ENCODE results near the gene HNRNPAB.
"Not testable (repeated sequence)": the region's sequence is repeated elsewhere in the genome, so short reads cannot be mapped to it uniquely, and the experiment has no call there.

The HNRNPAB gene

GRCh38 chr5:178241688-178242231, 37.4 kb downstream of the HNRNPAB start:
- Histone ChIP-seq H3K4me1 (ENCODE audit: control insufficient read depth, insufficient read depth, low read length) (no peaks in the 10 kb centered on the region), H3K27me3 (ENCODE audit: control insufficient read depth, insufficient read depth, low read length) (no peaks in the 10 kb centered on the region), H3K9ac (ENCODE audit: low read depth, low read length) (no peak overlapping the region), H3K9me3 (ENCODE audit: control insufficient read depth, insufficient read depth, low read length) (no peaks in the 10 kb centered on the region), H3K36me3 (ENCODE audit: control insufficient read depth, insufficient read depth, low read length) (no peaks in the 10 kb centered on the region), H3K4me3 (ENCODE audit: low read depth, low read length) (no peak overlapping the region)

DNA sequence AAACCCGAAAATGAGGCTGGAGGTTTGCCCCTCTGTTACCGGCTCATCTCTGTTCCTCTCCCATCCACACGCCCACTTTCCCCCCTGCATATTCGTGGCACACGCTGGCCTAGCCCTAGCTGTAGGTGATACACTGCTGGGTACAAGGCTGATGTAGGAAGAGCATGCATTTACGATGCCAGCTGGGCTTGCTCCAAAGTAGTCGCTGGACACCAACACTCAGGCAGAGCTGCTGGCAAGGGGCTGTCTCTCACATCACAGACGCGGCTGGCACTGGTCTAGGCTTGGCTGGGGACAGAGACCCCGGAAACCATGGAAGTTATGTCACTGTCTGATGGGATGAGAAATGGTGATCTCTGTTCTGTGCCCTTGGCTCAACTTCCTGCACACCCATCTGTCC, 38.1 kb downstream of the HNRNPAB start:
- no peaks in the 10 kb centered on the region for H3K9me3 ChIP-seq (ENCODE audit: control insufficient read depth, insufficient read depth, low read length)
- no peaks in the 10 kb centered on the region for H3K4me1 ChIP-seq (ENCODE audit: control insufficient read depth, insufficient read depth, low read length)
- no peak overlapping the region for H3K4me3 ChIP-seq (ENCODE audit: low read depth, low read length)
- no peaks in the 10 kb centered on the region for H3K36me3 ChIP-seq (ENCODE audit: control insufficient read depth, insufficient read depth, low read length)
- H3K9ac ChIP-seq (ENCODE audit: low read depth, low read length), result no peak overlapping the region
- H3K27me3 ChIP-seq (ENCODE audit: control insufficient read depth, insufficient read depth, low read length), result no peaks in the 10 kb centered on the region

- no peaks in the 10 kb centered on the region for H3K36me3 ChIP-seq (ENCODE audit: control insufficient read depth, insufficient read depth, low read length)
- H3K9ac ChIP-seq (ENCODE audit: low read depth, low read length), result no peak overlapping the region
- H3K9me3 ChIP-seq (ENCODE audit: control insufficient read depth, insufficient read depth, low read length), result no peaks in the 10 kb centered on the region
- no peaks in the 10 kb centered on the region for H3K4me1 ChIP-seq (ENCODE audit: control insufficient read depth, insufficient read depth, low read length)
- H3K27me3 ChIP-seq (ENCODE audit: control insufficient read depth, insufficient read depth, low read length), result no peaks in the 10 kb centered on the region
- no peak overlapping the region for H3K4me3 ChIP-seq (ENCODE audit: low read depth, low read length)
Measured at GRCh38 chr5:178244576-178244975, 40.2 kb downstream of the HNRNPAB start.

- Histone ChIP-seq H3K4me1 (ENCODE audit: control insufficient read depth, insufficient read depth, low read length) (no peaks in the 10 kb centered on the region), H3K36me3 (ENCODE audit: control insufficient read depth, insufficient read depth, low read length) (no peaks in the 10 kb centered on the region), H3K9me3 (ENCODE audit: control insufficient read depth, insufficient read depth, low read length) (no peaks in the 10 kb centered on the region), H3K9ac (ENCODE audit: low read depth, low read length) (no peak overlapping the region), H3K4me3 (ENCODE audit: low read depth, low read length) (no peak overlapping the region), H3K27me3 (ENCODE audit: control insufficient read depth, insufficient read depth, low read length) (no peaks in the 10 kb centered on the region)
Measured at GRCh38 chr5:178245389-178245788, 41.1 kb downstream of the HNRNPAB start.

GRCh38 chr5:178246624-178247279, 42.4 kb downstream of the HNRNPAB start:
- Histone ChIP-seq H3K9ac (ENCODE audit: low read depth, low read length) (no peak overlapping the region), H3K4me1 (ENCODE audit: control insufficient read depth, insufficient read depth, low read length) (no peaks in the 10 kb centered on the region), H3K36me3 (ENCODE audit: control insufficient read depth, insufficient read depth, low read length) (no peaks in the 10 kb centered on the region)

GRCh38 chr5:178247481-178248456, 43.4 kb downstream of the HNRNPAB start:
- Histone ChIP-seq H3K36me3 (ENCODE audit: control insufficient read depth, insufficient read depth, low read length) (no peaks in the 10 kb centered on the region), H3K9ac (ENCODE audit: low read depth, low read length) (no peak overlapping the region), H3K4me3 (ENCODE audit: low read depth, low read length) (no peak overlapping the region), H3K4me1 (ENCODE audit: control insufficient read depth, insufficient read depth, low read length) (no peaks in the 10 kb centered on the region), H3K9me3 (ENCODE audit: control insufficient read depth, insufficient read depth, low read length) (no peaks in the 10 kb centered on the region), H3K27me3 (ENCODE audit: control insufficient read depth, insufficient read depth, low read length) (no peaks in the 10 kb centered on the region)

More at GRCh38 chr5:178246624-178247279, 42.4 kb downstream of the HNRNPAB start:
- Histone ChIP-seq H3K27me3 (ENCODE audit: control insufficient read depth, insufficient read depth, low read length) (no peaks in the 10 kb centered on the region), H3K9me3 (ENCODE audit: control insufficient read depth, insufficient read depth, low read length) (no peaks in the 10 kb centered on the region), H3K4me3 (ENCODE audit: low read depth, low read length) (no peak overlapping the region)

- Histone ChIP-seq H3K4me3 (ENCODE audit: low read depth, low read length) (no peak overlapping the region), H3K9me3 (ENCODE audit: control insufficient read depth, insufficient read depth, low read length) (no peaks in the 10 kb centered on the region), H3K4me1 (ENCODE audit: control insufficient read depth, insufficient read depth, low read length) (no peaks in the 10 kb centered on the region), H3K27me3 (ENCODE audit: control insufficient read depth, insufficient read depth, low read length) (no peaks in the 10 kb centered on the region), H3K9ac (ENCODE audit: low read depth, low read length) (no peak overlapping the region), H3K36me3 (ENCODE audit: control insufficient read depth, insufficient read depth, low read length) (no peaks in the 10 kb centered on the region)
Measured at GRCh38 chr5:178248750-178249149, 44.4 kb downstream of the HNRNPAB start.

DNA sequence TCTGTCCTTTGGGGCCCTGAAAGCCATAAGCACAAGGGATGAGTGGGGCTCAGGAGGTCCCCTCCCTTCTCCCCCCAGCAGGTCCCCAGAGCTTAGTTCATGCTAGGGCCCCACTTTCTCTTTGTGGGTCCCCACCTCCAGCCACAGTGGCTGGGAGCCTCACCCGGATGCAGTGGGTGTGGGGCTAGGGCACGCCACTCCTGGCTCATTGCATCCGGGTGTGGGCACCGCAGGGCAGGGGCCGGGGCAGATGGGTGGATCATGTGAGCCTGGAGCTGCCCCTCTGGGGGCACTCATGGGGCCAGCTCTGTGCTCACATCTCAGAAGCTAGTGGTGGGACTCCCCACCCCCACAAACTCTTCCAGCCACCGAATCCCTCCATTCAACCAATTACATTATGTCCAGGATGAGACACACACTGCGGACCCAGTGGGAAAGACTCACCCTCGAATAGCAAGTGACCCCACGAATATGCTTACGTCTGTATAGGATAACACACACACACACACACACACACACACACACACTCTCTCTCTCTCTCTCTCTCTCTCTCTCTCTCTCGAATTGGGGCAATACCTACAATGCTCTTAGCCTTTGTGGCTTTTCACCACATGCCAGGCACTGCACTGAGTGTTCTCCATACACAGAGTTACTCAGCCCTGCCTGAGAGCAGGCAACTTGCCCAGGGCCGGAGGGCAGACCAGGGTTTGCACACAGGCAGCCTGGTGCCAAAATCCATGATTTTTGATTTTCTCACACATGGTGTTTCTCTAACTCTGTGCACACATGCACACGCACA, 45.1 kb downstream of the HNRNPAB start:
- Histone ChIP-seq H3K27me3 (ENCODE audit: control insufficient read depth, insufficient read depth, low read length) (no peaks in the 10 kb centered on the region), H3K9me3 (ENCODE audit: control insufficient read depth, insufficient read depth, low read length) (no peaks in the 10 kb centered on the region), H3K4me3 (ENCODE audit: low read depth, low read length) (no peak overlapping the region), H3K36me3 (ENCODE audit: control insufficient read depth, insufficient read depth, low read length) (no peaks in the 10 kb centered on the region), H3K9ac (ENCODE audit: low read depth, low read length) (no peak overlapping the region), H3K4me1 (ENCODE audit: control insufficient read depth, insufficient read depth, low read length) (no peaks in the 10 kb centered on the region)

DNA sequence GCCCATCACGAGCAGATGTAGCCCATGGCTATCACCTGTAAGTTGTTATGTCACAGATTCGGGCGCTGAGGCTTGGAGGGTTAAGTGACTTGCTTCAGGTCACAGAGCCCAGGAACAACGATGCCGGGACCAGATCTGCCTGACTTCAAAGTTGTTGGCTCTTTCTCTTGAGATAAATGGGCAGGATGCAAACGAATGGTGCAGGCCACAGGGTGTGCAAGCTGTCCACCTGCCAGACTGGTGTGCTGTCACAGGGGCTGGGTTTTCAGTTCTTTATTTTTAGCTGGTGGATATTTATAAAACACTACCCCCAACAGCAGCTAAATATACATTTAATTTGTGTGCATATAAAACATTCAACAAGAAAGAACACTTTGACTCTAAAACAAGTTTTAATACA, 45.9 kb downstream of the HNRNPAB start:
- no peaks in the 10 kb centered on the region for H3K4me1 ChIP-seq (ENCODE audit: control insufficient read depth, insufficient read depth, low read length)
- no peaks in the 10 kb centered on the region for H3K9me3 ChIP-seq (ENCODE audit: control insufficient read depth, insufficient read depth, low read length)
- H3K27me3 ChIP-seq (ENCODE audit: control insufficient read depth, insufficient read depth, low read length), result no peaks in the 10 kb centered on the region
- no peak overlapping the region for H3K4me3 ChIP-seq (ENCODE audit: low read depth, low read length)
- H3K36me3 ChIP-seq (ENCODE audit: control insufficient read depth, insufficient read depth, low read length), result no peaks in the 10 kb centered on the region
- H3K9ac ChIP-seq (ENCODE audit: low read depth, low read length), result no peak overlapping the region

DNA sequence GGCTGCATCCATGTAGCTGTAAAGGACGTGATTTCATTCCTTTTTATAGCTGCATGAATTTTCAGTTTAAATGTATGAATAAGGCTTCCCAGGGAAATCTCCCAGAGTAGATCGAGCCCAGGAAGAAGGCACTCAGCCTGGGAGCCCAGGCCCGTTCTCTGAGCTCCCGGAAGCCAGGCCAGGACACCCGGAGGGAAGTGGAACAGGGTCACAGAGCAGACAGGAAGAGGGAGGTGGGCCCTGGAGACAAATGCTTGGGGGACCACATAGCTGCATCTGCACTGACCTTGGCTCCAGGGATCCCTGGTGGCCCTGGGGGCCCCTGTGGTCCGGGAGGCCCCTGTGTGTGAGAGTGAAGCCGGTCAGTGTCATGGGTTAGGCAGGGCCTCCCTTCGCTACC, 47.9 kb downstream of the HNRNPAB start:
- Histone ChIP-seq H3K27me3 (ENCODE audit: control insufficient read depth, insufficient read depth, low read length) (no peaks in the 10 kb centered on the region), H3K9ac (ENCODE audit: low read depth, low read length) (no peak overlapping the region), H3K4me3 (ENCODE audit: low read depth, low read length) (no peak overlapping the region), H3K36me3 (ENCODE audit: control insufficient read depth, insufficient read depth, low read length) (no peaks in the 10 kb centered on the region), H3K4me1 (ENCODE audit: control insufficient read depth, insufficient read depth, low read length) (no peaks in the 10 kb centered on the region), H3K9me3 (ENCODE audit: control insufficient read depth, insufficient read depth, low read length) (no peaks in the 10 kb centered on the region)

GRCh38 chr5:178253632-178254031, 49.3 kb downstream of the HNRNPAB start:
- not testable (repeated sequence) for H3K27me3 ChIP-seq (ENCODE audit: control insufficient read depth, insufficient read depth, low read length); H3K36me3 ChIP-seq (ENCODE audit: control insufficient read depth, insufficient read depth, low read length); H3K4me1 ChIP-seq (ENCODE audit: control insufficient read depth, insufficient read depth, low read length); H3K9ac ChIP-seq (ENCODE audit: low read depth, low read length); H3K9me3 ChIP-seq (ENCODE audit: control insufficient read depth, insufficient read depth, low read length); H3K4me3 ChIP-seq (ENCODE audit: low read depth, low read length)

All from iPS-15b (cell line).